ENCODE measurements around the gene FSTL4. TPM values are rescaled to one million over a fixed set of nuclear protein-coding genes. Genes with fewer than 3 reads are reported as not detected.

The FSTL4 gene
- total RNA-seq, 2 donors from 2014 or later = 0.26 to 1.3 TPM

DNA sequence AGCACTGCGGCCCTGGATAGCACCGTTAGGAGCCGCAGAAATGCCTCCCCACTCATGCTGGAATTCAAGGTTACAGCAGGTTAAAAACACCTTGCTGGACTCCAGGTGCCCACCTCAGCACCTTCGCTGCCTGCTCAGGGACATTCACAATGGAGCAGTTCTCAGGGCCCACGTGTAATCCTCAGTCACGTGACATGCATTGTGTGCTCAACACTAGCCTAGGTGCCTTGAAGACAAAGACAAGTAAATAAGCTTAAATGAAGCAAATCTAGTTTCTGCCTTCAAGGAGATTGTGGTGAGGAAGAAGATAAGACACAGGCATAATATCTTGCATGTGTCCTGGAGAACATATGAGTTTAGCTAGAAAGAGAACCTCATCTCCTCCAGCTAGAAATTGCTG, 82.1 kb downstream of the FSTL4 start:
- Histone ChIP-seq H3K27me3 (no peaks in the 10 kb centered on the region), H3K9me3 (no peaks in the 10 kb centered on the region), H3K4me3 (no peak overlapping the region), H3K36me3 (replicated peaks in 1 of 2; ENCODE audit: insufficient read depth in 1 of 2, low read depth in 2 of 2) (no peaks in the 10 kb centered on the region), H3K27ac (no peak overlapping the region), H3K4me1 (no peaks in the 10 kb centered on the region)
- intact Hi-C loops (cut with DNase I) = no loop called here
- ATAC-seq (no peak), DNase-seq (no peak)
- TF ChIP-seq, protein P1, sequence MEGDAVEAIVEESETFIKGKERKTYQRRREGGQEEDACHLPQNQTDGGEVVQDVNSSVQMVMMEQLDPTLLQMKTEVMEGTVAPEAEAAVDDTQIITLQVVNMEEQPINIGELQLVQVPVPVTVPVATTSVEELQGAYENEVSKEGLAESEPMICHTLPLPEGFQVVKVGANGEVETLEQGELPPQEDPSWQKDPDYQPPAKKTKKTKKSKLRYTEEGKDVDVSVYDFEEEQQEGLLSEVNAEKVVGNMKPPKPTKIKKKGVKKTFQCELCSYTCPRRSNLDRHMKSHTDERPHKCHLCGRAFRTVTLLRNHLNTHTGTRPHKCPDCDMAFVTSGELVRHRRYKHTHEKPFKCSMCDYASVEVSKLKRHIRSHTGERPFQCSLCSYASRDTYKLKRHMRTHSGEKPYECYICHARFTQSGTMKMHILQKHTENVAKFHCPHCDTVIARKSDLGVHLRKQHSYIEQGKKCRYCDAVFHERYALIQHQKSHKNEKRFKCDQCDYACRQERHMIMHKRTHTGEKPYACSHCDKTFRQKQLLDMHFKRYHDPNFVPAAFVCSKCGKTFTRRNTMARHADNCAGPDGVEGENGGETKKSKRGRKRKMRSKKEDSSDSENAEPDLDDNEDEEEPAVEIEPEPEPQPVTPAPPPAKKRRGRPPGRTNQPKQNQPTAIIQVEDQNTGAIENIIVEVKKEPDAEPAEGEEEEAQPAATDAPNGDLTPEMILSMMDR (IDR thresholded peaks at IDR 0.05) = no peak
- TF ChIP-seq POLR2A (IDR thresholded peaks at IDR 0.05) = no peak
- 68 to 69% methylated on average over 6 of the region's 6 CpGs for WGBS, 2 donors

DNA sequence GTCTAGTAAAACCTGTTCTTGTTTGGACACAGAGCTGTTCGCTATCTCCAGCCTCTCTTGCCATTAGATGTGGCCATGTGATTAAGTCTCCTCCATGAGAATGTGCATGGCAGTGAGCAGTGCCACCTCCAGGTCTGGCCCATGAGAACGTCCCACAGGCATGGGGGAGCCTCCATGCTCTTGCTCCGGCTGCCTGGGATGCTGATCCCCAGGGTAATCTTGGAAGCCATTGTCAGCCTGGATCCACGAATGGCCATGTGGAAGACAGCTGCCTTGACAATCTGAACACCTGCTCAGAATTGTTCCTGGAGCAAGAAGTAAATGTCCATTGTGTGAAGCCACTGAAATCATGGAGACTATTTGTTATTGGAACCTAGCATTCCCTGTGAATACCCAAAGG, 83.5 kb downstream of the FSTL4 start:
- H3K4me3 ChIP-seq = no peak overlapping the region
- intact Hi-C loops (cut with DNase I) = no loop called here
- no peak overlapping the region for H3K27ac ChIP-seq
- no peak for DNase-seq
- no peaks in the 10 kb centered on the region for H3K27me3 ChIP-seq
- H3K4me1 ChIP-seq = no peaks in the 10 kb centered on the region
- 69 to 83% methylated on average over 3 to 4 of the region's 4 CpGs for WGBS, 2 donors
- ATAC-seq = no peak
- no peaks in the 10 kb centered on the region for H3K36me3 ChIP-seq (replicated peaks in 1 of 2; ENCODE audit: insufficient read depth in 1 of 2, low read depth in 2 of 2)
- no peaks in the 10 kb centered on the region for H3K9me3 ChIP-seq
- TF ChIP-seq, protein P1 (IDR thresholded peaks at IDR 0.05) = no peak
- TF ChIP-seq POLR2A (IDR thresholded peaks at IDR 0.05) = no peak

DNA sequence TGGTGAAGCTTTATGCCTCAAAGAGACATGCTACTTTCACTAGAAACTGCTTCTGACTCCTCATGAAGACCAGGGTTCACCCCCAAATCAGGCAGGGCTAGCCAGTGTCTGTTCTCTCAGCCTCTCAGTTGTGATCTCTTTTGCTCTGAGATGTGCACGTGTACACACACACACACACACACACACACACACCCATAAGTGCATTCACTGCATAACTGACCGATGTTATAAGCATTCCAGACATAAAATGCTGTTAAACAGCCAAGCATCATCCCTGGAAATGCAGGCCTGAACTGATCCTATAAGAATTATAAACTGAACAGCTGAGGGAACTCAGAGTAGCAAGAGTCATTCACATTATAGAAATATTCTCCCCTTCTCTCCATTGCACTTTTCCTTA, 85.0 kb downstream of the FSTL4 start:
- H3K27ac ChIP-seq = no peak overlapping the region
- DNase-seq (no peak), ATAC-seq (no peak)
- H3K9me3 ChIP-seq = no peaks in the 10 kb centered on the region
- H3K4me1 ChIP-seq = no peaks in the 10 kb centered on the region
- no peaks in the 10 kb centered on the region for H3K36me3 ChIP-seq (replicated peaks in 1 of 2; ENCODE audit: insufficient read depth in 1 of 2, low read depth in 2 of 2)
- WGBS, 2 donors = 68 to 70% methylated on average over 2 of the region's 2 CpGs
- H3K27me3 ChIP-seq = no peaks in the 10 kb centered on the region
- H3K4me3 ChIP-seq = no peak overlapping the region
- no peak for TF ChIP-seq POLR2A (IDR thresholded peaks at IDR 0.05)
- TF ChIP-seq, protein P1 (IDR thresholded peaks at IDR 0.05) = no peak
- intact Hi-C loops (cut with DNase I) = no loop called here

DNA sequence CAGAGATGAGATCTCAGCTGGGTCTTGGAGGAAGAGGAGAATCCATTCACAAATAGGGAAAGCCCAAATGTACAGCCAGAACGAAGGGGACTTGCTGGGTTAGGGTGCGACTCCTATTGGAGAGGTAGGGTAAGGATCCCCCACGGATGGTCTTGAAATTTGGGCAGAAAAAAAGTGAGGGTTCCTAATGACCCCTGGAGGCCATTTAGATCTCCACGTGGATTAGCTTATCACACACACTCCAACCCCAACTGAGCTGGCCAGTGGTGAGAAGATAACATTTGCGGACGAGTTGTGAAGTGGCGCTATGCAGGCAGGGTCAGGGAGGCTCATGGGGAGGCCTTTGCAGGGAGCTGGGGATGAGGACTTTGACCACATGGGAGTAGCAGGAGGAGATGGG, 86.0 kb downstream of the FSTL4 start:
- no peaks in the 10 kb centered on the region for H3K9me3 ChIP-seq
- no peak for DNase-seq
- 77 to 81% methylated on average over 7 of the region's 7 CpGs for WGBS, 2 donors
- no peaks in the 10 kb centered on the region for H3K36me3 ChIP-seq (replicated peaks in 1 of 2; ENCODE audit: insufficient read depth in 1 of 2, low read depth in 2 of 2)
- H3K27me3 ChIP-seq = no peaks in the 10 kb centered on the region
- no peaks in the 10 kb centered on the region for H3K4me1 ChIP-seq
- no peak overlapping the region for H3K4me3 ChIP-seq
- TF ChIP-seq, protein P1 (IDR thresholded peaks at IDR 0.05) = no peak
- no peak for TF ChIP-seq POLR2A (IDR thresholded peaks at IDR 0.05)
- no peak for ATAC-seq
- intact Hi-C loops (cut with DNase I) = no loop called here
- no peak overlapping the region for H3K27ac ChIP-seq

DNA sequence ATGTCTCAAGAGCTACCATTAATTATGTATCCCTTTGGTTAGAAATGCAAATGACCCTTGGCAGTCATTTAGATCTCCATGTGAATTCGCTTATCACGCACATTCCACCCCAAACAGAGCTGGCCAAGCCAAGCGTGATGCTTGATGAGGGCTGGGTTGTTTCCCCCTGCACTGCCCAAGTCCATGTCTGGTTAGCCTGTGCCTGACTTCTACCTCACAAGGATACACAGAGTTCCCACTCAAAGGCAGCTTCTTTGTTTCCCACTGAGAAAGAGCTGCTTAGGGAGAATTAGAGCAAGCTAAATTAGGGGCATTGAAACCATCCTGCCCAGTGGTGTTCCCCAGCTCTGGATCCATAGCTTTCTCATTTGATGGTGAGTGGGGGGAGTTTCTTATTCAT, 87.2 kb downstream of the FSTL4 start:
- WGBS, 2 donors = 81 to 94% methylated on average over 3 of the region's 3 CpGs
- Histone ChIP-seq H3K4me3 (no peak overlapping the region), H3K27ac (no peak overlapping the region), H3K9me3 (no peaks in the 10 kb centered on the region), H3K36me3 (replicated peaks in 1 of 2; ENCODE audit: insufficient read depth in 1 of 2, low read depth in 2 of 2) (no peaks in the 10 kb centered on the region), H3K27me3 (no peaks in the 10 kb centered on the region), H3K4me1 (no peaks in the 10 kb centered on the region)
- intact Hi-C loops (cut with DNase I) = no loop called here
- TF ChIP-seq POLR2A (IDR thresholded peaks at IDR 0.05) = no peak
- ATAC-seq (no peak), DNase-seq (no peak)

All from body of pancreas (tissue), 4 donors.